Suprapubic skin (tissue), 4 donors: Measurements from ENCODE around the gene MOCS2.

Experiments
- POLR2A ChIP-seq, 2 donors: fragments of 450-650 bp; IDR thresholded peaks; one replicate each; pipeline ENCODE4 v1.6.1; 2017; ENCODE audit warnings: antibody characterized with exemption in 2 of 2, mild to moderate bottlenecking in 2 of 2, moderate library complexity in 2 of 2
- POLR2AphosphoS5 ChIP-seq, 3 donors: sonication (generic); formaldehyde crosslinking; IDR thresholded peaks; one replicate each; pipeline ENCODE4 v1.6.1; 2017; ENCODE audit warnings: antibody characterized with exemption in 3 of 3

DNA sequence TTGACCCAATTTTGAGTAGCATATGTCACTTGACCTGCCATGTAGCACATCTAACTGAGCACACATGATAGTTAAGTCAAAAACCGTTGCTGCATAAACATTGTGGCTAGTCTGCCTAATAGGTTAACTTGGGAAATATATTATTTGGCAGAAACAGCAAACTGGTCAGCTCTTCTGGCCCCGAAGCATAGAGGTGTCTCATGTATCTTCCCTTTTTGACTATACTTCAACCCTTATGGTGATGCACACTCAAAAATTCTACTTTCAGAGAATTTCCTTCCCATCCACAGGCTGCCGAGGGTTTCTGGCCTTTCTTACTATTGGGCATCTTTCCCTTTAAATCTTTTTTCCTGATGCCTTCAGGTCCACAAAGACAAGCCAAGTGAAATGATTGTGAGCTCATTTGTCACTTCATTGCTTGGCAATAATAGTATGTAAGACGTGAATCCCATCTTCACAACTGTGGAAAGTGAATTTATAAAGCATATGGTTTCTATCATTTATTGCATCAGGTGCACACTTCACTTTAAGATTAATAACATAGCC, 41.2 kb downstream of the MOCS2 start:
- TF ChIP-seq POLR2A (IDR thresholded peaks at IDR 0.05) (no peak), POLR2AphosphoS5 (IDR thresholded peaks at IDR 0.05) (no peak)
